Measurements from ENCODE around the gene FAM135A. TPM values are rescaled to one million over a fixed set of nuclear protein-coding genes. Genes with fewer than 3 reads are reported as not detected.
A peak's percentile ranks its signal among the peaks of the same experiment; 100 is the strongest.

The FAM135A gene
- total RNA-seq, 1 experiment from 2014 or later, result 20.4 TPM

DNA sequence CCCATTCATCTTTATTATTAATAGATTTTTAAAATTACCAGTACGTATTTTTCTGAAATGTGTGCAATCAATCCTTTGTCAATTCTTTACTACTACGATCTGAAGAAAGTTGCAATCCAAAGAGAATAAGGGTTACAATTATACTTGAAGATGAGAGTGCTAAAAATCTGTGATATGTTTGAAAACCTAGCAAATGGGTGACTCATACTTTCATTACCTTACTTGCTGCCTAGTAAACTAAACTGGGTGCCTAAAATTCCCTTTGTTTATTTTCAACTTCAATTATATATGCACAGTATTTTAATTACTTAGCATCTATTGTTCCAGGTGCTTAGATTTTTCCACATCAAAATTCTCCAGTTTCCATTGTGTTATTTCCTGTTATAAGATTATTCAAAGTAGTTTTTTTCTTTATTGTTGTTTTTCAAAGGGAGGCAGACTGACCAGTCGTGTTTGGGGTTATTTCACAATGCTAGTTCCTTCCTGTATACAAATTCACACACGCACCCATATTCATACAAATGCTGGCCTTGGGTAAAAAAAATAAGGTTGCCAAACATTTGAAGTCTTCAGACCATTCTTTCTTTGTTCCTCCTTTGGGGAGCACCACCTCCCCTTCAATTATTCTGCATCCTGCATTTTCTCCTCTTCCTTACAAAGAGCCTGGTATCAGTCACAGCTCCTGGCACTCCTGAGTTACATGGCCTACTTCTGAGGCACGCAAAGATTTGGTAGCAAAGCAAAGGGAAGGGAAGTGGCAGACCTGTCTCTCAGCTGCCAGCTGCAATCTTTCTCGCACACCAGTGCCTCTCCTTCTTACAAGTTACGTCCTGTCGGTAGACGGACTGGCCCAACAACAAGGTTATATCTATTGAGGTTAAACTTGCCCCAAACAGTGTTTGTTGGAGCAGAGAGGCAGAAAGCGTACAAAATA lies 16.2 kb upstream of the FAM135A start:
- CTCF ChIA-PET, result interaction anchor here (0.6 to 1.1 kb wide), 5 partner anchors 16 to 561 kb away, joined by 3 read pairs; partner anchors contain the start of gene FAM135A
- TF ChIP-seq CTCF (IDR thresholded peaks at IDR 0.05; ENCODE audit: unreplicated experiment), result no peak
- Mint-ChIP-seq H3K4me3 (ENCODE audit: unreplicated experiment) (peak overlapping the region; percentile 45), H3K9me3 (ENCODE audit: unreplicated experiment) (no peaks in the 10 kb centered on the region), H3K36me3 (ENCODE audit: insufficient read depth, unreplicated experiment) (no peaks in the 10 kb centered on the region), H3K27me3 (ENCODE audit: insufficient read depth, unreplicated experiment) (no peaks in the 10 kb centered on the region), H3K27ac (ENCODE audit: low read depth, unreplicated experiment) (peak overlapping the region; percentile 81), H3K4me1 (ENCODE audit: insufficient read depth, unreplicated experiment) (peaks cover 24% of the 10 kb centered on the region)
- peak; percentile 60 for DNase-seq (ENCODE audit: unreplicated experiment)
- BruUV-seq (replicated peaks), result no TSS peak
- POLR2A ChIA-PET, result interaction anchor here (1.1 to 3.0 kb wide), 6 partner anchors 16 to 271 kb away, joined by 3 to 97 read pairs (median 14); partner anchors contain the start of genes FAM135A and SMAP1
- intact Hi-C loops (cut with micrococcal nuclease), result no loop called here

- Mint-ChIP-seq H3K27ac (ENCODE audit: low read depth, unreplicated experiment) (peak overlapping the region; percentile 81), H3K4me3 (ENCODE audit: unreplicated experiment) (peak overlapping the region; percentile 52), H3K36me3 (ENCODE audit: insufficient read depth, unreplicated experiment) (no peaks in the 10 kb centered on the region), H3K9me3 (ENCODE audit: unreplicated experiment) (no peaks in the 10 kb centered on the region), H3K27me3 (ENCODE audit: insufficient read depth, unreplicated experiment) (no peaks in the 10 kb centered on the region), H3K4me1 (ENCODE audit: insufficient read depth, unreplicated experiment) (peaks cover 24% of the 10 kb centered on the region)
- POLR2A ChIA-PET, result interaction anchor here (0.9 to 3.0 kb wide), 8 partner anchors 11 to 289 kb away, joined by 3 to 97 read pairs (median 6); partner anchors contain the start of genes FAM135A and SMAP1
- CTCF ChIA-PET, result interaction anchor here (0.6 to 2.6 kb wide), 7 partner anchors 10 to 614 kb away, joined by 3 to 11 read pairs (median 4); partner anchors contain the start of genes FAM135A and SMAP1
- no peak for TF ChIP-seq CTCF (IDR thresholded peaks at IDR 0.05; ENCODE audit: unreplicated experiment)
- peak; percentile 77 for DNase-seq (ENCODE audit: unreplicated experiment)
- TSS peak; percentile 88 for BruUV-seq (replicated peaks)
- intact Hi-C loops (cut with micrococcal nuclease), result loop anchor here (1.0 to 2.0 kb wide), 2 partner anchors 14 to 24 kb away; partner anchors contain the start of gene FAM135A
These were observed 14.3 kb upstream of the FAM135A start for GRCh38 chr6:70398783-70399728.

DNA sequence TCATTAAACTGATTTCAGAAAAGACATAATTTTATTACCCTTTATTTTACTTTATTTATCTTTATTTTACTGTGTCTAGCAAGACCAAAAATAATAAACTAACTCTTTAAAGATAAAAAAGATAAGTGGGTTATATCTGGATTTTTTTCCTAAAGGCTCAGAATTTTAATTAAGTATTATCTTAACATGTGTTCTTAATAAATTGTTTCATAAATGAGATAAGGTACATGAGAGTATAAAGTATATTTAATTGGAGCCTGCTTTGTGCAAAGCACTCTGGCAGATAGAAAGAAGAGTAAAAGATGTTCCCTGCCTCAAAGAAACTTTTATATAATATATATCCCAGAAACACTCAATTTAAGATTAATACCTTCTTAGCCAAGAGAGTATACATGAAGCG lies 8.7 kb upstream of the FAM135A start:
- Mint-ChIP-seq H3K9me3 (ENCODE audit: unreplicated experiment) (no peaks in the 10 kb centered on the region), H3K36me3 (ENCODE audit: insufficient read depth, unreplicated experiment) (no peaks in the 10 kb centered on the region), H3K27me3 (ENCODE audit: insufficient read depth, unreplicated experiment) (no peaks in the 10 kb centered on the region), H3K4me1 (ENCODE audit: insufficient read depth, unreplicated experiment) (peaks cover 4% of the 10 kb centered on the region), H3K27ac (ENCODE audit: low read depth, unreplicated experiment) (no peak overlapping the region), H3K4me3 (ENCODE audit: unreplicated experiment) (no peak overlapping the region)
- BruUV-seq (replicated peaks), result no TSS peak
- POLR2A ChIA-PET, result no interaction called here
- intact Hi-C loops (cut with micrococcal nuclease), result no loop called here
- CTCF ChIA-PET, result interaction anchor here (1.0 to 1.4 kb wide), 2 partner anchors 35 to 37 kb away, joined by 3 to 4 read pairs; no protein-coding TSS in a partner anchor
- no peak for DNase-seq (ENCODE audit: unreplicated experiment)
- TF ChIP-seq CTCF (IDR thresholded peaks at IDR 0.05; ENCODE audit: unreplicated experiment), result no peak

Measured in MCF 10A (cell line).